HS-5 (cell line): ENCODE data around the gene MFSD1.

Experiments used
- DNase-seq: peaks from one replicate; pipeline ENCODE4 v3.0.0-alpha.2; 2012; ENCODE audit warnings: low read depth

MFSD1 gene

DNA sequence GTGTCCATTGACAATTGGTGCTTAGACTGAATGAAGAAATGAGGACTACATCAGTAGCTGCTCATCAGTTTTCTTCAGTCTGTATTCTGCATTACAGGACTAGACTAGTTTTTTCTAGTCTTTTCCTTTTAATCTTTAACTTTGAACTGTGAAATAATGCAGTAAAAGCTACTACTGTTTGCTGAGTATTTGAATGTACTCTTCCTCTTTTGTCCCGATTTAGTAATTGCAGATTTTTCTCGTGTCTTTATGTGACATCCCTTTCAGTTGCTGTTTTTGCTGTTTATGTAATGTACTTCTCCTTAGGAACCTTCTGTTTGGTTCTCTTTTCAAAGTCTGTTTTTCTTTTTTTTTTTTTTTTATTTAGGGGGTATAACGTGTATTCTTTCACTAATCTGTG, 17.4 kb downstream of the MFSD1 start:
- DNase-seq, result no peak

DNA sequence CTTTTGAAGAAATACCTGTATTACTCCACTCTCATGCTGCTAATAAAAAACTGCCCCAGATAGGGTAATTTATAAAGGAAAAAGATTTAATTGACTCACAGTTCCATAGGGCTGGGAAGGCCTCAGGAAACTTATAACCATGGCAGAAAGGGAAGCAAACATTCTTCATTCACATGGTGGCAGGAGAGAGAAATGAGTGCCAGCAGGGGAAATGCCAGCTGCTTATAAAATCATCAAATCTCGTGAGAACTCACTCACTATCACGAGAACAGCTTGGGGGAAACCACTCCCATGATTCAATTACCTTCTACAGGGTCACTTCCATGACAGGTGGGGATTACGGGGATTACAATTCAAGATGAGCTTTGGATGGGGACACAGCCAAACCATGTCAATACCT, 18.7 kb downstream of the MFSD1 start:
- no peak for DNase-seq

DNA sequence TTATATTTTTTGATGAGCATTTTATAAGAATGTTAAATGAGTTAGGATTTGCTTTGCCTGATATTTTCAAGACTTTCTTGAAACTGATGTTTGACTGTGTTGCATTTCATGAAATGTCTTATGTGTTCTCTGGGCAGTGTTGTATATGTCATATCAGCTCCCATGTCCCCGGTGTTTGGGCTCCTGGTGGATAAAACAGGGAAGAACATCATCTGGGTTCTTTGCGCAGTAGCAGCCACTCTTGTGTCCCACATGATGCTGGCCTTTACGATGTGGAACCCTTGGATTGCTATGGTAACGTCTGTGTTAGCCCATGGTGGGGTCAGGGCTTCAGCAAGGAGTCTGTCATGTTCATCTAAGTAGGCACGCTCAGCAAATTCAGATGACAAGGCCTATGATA, 20.0 kb downstream of the MFSD1 start:
- DNase-seq, result no peak

DNA sequence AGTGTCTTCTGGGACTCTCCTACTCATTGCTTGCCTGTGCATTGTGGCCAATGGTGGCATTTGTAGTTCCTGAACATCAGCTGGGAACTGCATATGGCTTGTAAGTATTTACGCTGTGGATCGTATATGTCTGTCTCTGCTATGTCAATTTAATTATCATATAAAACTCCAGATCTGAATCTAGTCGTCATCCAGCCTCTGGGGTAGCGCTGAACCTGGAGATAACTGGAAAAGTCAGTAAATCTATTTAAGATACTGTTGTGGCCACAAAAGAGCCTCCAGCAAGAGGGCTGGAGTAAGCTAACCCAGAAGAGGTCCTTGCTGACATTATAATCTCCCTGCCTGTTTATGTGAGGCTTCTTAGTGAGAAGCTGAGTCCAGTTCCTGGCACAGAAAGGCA, 21.6 kb downstream of the MFSD1 start:
- DNase-seq, result no peak

DNA sequence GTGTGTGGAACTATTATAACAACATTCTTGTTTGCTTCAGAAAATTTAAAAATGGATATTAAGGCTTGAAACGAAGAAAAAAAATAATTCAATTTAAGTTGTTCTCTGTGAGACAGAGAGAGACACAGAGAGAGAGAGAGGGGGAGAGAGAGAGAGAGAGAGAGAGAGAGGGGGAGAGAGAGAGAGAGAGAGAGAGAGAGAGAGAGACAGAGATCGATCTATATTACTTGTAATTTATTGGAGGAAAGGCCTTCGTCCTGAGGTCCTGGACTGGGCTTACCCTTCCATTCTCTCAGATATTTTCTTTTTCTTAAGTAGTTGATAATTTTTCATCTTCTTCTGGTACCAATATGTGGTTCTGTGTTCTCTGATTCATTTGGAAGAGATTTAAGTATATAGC, 25.9 kb downstream of the MFSD1 start:
- no peak for DNase-seq

DNA sequence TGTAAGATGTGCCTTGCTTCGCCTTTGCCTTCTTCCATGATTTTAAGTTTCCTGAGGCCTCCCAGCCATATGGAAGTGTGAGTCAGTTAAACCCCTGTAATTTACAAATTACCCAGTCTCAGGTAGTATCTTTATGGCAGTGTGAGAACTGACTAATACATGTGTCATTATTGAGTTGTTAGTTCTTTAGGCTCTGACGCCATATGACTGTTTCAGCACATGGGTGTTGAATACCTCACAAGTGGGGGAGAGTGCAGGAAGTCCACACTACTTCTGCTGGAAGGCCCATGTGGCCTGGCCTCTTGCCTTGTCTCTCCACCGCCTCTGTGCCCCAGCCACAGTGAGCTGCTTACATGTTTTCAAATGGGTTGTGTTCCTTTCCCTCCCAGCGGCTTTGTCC, 28.5 kb downstream of the MFSD1 start:
- peak; percentile 61 for DNase-seq

DNA sequence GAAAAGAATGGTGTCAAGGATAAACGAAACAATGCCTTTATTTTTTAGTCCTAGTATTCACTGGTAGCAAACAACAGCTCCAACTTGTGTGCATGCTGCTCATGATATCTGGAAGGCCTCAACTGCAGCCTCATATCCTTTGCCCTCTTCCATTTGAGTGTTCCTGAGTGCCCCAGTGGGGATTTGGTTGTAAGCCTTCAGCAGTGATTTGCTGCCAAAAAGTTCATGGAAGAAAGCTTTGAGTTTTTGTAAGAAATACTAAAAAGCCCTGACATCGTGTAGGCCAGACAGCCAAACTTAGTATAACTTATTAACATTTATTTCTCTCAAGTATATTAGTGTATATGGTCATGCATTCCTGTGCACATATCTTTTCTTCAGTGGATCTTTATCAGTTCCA, 30.0 kb downstream of the MFSD1 start:
- no peak for DNase-seq

DNA sequence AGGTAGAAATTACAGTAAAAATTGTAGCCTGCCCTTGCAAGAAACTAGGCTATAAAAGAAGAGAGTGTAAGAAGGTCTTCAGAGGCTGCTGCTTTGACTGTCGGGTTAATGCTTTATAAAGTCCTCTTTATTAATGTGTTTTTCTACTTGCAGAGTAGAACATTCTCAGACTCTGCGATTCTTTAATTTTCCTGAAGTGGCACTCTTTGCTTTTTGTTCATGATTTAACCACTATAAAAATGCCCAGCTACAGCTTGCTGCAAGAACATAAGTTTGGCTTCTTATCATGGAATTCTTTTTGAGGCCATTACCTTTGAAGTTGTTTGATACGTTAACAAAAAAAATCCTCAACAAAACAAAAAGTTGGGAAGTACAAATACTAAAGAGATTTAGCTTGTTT, 33.8 kb downstream of the MFSD1 start:
- DNase-seq, result no peak

DNA sequence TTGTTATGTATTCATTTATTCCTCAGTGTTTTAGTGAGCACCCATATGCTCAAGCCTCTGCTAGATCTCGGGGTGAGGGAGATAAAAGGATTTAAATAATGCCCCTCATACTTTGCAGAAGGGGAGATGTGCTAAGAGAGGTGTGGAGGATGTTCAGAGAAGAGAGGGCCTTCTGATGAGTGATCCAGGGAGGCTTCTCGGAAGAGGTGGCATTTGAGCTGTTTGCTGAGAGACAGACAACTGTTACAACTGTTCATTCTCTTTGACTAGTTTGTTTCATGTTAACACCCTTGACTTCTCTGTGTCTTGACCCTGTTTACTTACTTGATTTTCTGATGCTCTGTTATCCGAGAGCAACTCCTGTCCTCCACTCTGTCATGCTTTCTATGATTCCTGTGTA, 34.5 kb downstream of the MFSD1 start:
- no peak for DNase-seq

DNA sequence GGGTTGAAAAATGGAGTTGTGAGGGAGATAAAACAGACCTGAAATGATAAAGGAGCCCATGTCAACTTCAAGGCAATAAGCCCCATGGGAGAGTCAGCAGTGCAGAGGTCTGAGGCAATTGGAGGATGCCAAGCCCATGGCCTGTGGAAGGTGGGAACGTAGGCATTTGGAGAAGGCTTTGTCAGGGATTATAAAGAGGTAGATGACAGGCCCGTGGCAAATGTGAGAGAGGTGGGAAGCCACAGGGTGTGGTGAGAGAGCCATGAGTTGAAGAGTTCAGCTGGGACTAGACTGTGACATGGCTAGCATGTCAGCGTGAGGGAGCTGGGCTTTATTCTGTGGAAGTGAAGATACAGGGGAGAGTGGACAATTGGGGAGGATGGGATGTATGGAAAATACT, 35.4 kb downstream of the MFSD1 start:
- no peak for DNase-seq

DNA sequence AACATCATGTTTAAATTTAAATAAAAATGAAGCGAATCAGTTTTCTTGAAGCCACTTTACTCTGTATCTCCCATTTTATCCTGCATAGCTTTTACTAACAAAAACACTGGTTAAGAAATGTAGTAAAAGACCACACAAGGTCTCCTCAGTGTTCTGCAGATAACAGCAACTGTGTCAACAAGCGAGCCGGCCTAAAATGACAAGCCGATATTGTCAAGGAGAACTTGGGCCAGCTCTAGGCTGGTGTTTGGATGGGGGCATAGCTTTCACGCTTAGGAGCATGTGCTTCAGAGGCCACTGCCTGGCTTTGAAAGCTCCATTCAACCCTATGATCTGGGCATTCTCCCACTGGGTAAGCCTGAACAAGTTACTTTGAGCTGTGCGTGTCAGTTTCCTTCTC, 38.1 kb downstream of the MFSD1 start:
- no peak for DNase-seq

DNA sequence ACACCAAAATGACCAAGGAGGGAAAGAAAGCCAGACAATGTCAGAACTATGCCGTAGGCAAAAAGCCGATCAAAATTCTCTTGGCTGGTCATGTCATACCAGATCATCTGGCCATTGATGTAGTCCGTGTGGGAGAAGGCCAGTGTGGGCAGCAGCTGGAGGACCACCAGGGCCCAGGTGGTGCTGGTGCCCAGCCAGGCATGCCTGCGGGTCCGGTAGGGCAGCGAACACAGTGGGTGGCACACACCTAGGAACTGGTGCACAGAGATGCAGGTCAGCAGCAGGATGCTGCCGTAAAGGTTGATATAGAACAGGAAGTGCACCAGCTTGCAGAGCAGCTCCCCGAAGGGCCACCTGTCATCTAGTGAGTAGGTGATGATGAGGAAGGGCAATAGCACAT, 39.5 kb downstream of the MFSD1 start:
- no peak for DNase-seq

DNA sequence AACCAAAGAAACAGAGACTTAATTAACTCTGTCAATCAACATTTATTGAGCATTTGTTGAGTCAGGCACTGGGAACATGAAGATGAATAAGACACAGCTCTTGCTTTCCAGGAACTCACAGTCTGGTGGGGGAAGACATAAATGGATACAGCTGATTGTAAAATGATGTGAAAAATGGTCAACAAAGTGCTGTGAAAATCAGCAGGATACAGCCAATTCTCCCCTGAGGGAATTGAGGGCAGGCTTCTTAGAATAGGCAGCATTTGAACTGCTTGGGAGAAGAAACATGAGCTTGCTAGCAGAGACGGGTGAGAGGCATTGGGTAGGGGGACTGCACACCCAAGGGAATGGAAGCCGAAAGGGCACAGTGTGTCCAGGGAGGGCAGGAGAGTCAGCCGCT, 41.1 kb downstream of the MFSD1 start:
- no peak for DNase-seq

DNA sequence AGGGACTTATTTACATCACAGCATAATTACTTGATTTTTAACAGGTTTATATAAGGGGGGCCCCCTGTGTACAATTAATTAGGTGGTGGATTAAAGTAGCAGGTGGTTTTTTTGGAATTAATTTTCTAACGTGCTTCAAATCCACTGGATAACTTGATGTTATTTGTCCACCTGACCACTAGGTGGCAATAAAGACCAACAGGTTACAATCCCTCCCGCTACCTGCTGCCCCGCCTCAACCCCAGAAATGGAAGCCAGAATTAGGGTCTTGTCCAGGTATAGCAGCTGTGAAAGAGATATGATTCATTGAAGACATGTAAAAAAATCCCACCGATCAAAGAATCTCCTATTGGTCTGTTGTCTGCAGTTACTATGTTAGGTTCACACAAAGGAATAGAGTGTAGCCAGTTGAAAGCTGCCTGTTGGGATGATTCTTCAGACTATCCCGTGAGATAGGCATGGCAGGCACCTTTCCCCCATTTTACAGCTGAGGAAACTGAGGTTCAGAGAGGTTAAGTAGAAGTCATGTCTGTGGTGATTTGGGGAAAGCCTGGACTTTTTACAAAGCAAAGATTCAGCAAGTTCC, 44.0 kb downstream of the MFSD1 start:
- DNase-seq, result no peak

DNA sequence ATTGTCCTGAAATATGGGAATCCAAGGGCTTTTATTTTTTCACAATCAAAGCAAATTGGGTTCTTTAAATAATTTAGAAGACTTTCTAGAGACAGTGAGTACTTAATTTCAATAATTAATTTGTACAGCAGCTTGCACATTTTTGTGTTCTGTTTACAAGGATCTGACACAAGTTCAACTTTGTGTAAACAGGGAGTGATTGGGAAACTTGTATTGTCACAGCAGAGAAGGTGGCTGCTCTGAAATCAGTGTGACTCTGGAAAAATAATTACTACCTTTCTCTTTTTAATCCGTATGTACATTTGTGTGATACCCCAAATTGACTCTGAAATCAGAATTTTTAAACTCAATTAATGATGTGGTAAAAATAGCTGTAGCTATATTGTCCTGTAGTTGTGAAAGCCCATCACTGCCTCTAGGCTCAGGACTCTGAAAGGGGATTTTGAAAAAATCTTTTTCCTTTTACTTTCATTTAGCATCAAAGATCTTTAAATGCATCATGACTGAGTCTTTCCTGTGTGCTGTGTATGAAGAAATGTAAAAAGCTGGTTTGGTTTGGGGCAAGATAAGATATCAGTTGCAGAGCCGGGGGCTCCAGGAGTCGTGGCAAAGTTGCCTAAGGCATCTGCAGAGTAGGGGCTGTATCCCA, 45.1 kb downstream of the MFSD1 start:
- DNase-seq, result no peak

DNA sequence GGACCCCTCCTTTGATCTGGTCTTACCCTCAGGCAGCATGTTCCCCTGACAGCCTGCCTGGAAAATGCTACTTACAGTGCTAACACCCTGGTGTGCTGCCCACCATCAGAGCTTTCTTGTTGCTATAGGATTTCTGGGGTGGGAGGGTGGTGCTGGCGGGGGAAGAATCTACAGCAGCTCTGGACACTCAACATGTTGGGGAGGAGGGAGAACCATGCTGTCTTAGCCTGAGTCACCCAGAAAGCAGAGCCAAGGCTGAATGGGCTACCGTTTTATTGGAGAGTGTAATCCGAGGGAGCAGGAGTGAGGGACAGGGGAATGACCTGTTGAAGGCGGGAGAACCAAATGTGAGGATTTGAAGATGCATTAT, 45.6 kb downstream of the MFSD1 start:
- DNase-seq, result no peak

DNA sequence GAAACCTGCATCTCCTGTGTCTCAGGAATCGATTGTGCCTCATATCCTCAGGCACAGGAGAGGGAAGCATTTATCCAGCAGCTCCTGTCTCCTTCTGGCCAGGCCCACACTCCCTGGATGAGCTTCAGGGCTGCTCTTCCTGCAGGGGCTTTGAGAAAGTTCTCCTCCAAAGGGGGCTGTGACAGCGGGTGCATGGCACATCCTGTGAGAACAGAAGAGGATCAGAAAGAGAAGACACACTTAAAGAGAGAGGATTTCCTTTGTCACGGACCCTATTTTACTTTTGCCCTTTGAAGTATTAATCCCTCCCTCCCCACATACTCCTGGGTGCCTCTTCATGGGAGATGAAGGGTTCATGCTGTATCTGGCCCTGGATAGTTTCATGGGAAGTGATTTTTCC, 46.0 kb downstream of the MFSD1 start:
- DNase-seq, result no peak

DNA sequence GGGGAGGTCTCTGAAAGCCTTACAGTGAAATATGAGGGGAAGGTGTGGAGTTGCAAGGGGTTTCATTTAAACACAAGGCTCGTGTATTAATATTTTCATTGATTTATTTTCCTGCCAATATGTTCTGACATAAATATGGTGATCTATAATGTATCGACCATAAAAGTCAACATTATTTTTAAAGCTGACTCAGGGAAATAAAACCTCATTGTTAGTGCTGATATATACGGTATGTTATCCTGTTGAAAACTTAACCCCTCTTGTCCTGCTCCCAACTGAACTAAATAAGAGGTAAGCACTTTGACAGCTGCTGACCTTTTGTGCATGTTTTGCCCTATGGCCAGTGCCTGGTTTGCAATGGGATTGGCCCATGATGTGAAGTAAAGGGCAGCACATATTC, 47.9 kb downstream of the MFSD1 start:
- no peak for DNase-seq

DNA sequence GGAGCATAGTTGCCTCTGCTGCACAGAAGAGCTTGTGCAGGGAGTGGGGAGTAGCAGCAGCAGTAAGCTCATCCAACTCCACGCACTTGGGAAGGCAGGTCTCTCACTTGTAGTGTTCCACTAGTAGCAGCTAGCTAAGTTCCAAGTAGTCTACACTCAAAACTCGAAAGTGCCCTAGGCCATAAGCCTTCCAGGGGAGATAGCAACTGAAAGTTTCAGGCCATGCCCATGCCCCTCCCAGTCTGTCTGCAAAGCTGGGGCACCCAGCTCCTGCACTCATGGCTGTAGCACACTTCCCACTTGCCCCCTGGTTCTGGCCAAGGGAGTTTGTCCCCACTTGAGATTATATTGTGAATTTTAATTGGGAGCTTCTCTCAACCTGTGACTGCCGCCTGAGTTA, 57.5 kb downstream of the MFSD1 start:
- DNase-seq, result no peak

DNA sequence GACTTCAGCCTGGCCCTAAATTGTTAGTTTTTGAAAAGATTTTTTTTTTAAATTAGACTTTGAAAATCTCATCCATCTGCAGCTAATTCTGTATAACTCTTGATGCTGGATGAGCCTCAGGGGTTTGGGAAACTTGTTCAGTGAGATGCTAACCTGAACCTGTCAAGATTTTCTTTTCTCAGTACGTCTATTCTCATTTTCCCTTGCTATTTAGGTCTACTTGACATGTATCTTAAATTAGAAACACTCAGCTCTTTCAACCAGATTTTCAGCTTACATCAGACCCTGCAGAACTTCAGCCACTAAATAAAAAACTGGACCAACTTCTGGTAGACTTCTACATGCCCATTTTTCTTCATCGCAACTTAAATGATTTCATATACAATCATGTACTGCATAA, 61.4 kb downstream of the MFSD1 start:
- DNase-seq, result no peak

DNA sequence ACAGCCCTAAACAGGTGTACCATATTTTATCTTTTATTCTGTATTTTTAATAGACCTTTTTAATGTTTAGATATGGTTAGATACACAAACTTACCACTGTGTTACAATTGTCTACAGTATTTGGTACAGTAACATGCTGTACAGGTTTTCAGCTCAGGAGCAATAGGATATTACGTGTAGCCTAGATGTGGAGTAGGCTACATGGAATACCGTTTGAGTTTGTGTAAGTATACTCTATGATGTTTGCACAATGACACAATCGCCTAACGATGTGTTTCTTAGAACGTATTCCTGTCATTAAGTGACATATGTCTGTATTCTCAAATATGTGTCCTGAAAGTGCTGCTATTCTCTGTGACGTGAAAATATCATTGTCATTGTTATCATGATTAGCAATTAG, 62.6 kb downstream of the MFSD1 start:
- DNase-seq, result no peak

DNA sequence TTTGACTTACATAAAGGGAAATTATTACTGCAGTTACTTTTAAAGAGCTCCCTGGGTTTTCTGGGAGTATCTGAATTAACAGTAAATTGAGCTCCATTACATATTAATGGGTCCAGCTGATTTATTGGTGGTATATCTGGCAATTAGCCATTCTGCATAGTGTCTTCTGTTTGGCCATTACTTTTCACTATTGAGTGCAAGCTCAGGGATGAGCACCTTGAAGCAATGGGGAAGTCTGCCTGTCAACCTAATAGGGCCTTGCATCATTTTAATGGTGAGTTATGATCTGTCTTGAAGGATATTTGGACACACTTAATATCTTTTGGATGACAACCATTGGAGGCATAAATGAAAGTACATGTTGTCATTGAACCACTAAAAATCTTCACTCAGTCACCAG, 73.8 kb downstream of the MFSD1 start:
- no peak for DNase-seq
